GM13977 (cell line): ENCODE data around the gene GALNT17.

Experiments used
- DNase-seq: peaks from one replicate; pipeline ENCODE4 v3.0.0; 2012; ENCODE audit warnings: low spot score
- in situ Hi-C: fragments of 300-500 bp; cut with MboI; formaldehyde crosslinking; loops from one replicate; pipeline ENCODE4 v1.12.0; 2022; ENCODE audit warnings: low sequenced_read_pairs, low pct_unique_long_range_greater_than_20kb, mixed read lengths, inconsistent platforms; ENCODE audit not compliant: unreplicated experiment
- TF ChIP-seq, protein P1 (sequence below): IDR thresholded peaks from 2 replicates; pipeline ENCODE4 v1.5.1; 2012; ENCODE audit warnings: mild to moderate bottlenecking, control low read depth; ENCODE audit not compliant: insufficient read depth; ENCODE audit errors: extremely low read depth, missing control alignments

Gene GALNT17

DNA sequence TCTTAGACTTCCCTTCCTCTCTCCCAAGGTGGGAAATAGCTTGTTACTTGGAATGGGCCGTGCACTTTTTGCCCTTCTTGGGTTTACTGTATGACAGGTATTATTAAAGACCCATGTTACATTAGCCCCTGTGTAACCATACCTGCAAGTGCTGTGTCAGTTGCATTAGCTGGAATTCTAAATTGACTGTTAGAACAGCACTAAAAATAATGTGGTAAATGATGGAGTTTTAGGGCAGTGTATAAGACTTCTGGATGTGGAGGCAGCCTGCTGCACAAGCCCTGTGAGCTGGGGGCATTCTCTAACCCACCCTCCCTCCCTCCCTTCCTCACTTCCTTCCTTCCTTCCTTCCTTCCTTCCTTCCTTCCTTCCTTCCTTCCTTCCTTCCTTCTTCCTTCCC, 52.7 kb downstream of the GALNT17 start:
- in situ Hi-C loops: no loop called here
- TF ChIP-seq, protein P1, sequence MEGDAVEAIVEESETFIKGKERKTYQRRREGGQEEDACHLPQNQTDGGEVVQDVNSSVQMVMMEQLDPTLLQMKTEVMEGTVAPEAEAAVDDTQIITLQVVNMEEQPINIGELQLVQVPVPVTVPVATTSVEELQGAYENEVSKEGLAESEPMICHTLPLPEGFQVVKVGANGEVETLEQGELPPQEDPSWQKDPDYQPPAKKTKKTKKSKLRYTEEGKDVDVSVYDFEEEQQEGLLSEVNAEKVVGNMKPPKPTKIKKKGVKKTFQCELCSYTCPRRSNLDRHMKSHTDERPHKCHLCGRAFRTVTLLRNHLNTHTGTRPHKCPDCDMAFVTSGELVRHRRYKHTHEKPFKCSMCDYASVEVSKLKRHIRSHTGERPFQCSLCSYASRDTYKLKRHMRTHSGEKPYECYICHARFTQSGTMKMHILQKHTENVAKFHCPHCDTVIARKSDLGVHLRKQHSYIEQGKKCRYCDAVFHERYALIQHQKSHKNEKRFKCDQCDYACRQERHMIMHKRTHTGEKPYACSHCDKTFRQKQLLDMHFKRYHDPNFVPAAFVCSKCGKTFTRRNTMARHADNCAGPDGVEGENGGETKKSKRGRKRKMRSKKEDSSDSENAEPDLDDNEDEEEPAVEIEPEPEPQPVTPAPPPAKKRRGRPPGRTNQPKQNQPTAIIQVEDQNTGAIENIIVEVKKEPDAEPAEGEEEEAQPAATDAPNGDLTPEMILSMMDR: no peak

DNA sequence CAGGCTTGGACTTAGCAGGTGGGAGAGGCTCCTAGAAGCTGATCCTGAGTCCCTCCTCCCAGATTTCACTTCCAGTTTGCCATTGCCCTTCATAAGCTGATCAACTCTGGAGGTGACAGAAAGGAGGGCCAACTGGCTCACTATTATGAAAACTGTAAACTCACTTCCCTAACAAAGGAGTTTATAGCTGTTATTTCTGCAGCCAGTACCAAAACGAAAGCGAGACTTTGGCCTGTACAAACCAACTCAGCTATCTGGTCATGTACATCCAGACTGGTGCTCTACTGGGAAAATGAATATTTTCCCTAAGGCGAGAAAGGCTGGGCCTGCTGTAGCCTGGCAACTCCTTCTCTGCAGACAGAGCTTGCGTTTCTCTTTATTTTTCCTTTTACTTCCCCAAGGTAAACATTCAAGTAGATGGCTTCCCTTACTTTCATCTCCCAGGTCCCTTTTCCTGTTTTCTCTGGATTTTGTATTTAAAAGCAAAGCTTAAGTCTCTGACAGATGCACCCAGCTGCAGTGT, 54.7 kb downstream of the GALNT17 start:
- TF ChIP-seq, protein P1: no peak
- in situ Hi-C loops: no loop called here
- no peak for DNase-seq

More for the DNA sequence above, 52.7 kb downstream of the GALNT17 start:
- no peak for DNase-seq

DNA sequence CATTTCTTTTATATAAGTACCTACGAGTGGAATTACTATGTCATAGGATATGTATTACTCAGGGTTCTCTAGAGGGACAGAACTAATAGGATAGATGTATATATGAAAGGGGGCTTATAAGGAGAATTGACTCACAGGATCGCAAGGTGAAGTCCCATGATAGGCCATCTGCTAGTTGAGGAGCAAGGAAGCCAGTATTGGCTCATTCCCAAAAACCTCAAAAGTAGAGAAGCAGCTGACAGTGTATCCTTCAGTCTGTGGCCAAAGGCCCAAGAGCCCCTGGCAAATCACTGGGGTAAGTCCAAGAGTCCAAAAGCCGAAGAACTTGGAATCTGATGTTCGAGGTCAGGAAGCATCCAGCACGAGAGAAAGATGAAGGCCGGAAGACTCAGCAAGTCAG, 59.8 kb downstream of the GALNT17 start:
- TF ChIP-seq, protein P1: no peak
- in situ Hi-C loops: no loop called here
- no peak for DNase-seq

DNA sequence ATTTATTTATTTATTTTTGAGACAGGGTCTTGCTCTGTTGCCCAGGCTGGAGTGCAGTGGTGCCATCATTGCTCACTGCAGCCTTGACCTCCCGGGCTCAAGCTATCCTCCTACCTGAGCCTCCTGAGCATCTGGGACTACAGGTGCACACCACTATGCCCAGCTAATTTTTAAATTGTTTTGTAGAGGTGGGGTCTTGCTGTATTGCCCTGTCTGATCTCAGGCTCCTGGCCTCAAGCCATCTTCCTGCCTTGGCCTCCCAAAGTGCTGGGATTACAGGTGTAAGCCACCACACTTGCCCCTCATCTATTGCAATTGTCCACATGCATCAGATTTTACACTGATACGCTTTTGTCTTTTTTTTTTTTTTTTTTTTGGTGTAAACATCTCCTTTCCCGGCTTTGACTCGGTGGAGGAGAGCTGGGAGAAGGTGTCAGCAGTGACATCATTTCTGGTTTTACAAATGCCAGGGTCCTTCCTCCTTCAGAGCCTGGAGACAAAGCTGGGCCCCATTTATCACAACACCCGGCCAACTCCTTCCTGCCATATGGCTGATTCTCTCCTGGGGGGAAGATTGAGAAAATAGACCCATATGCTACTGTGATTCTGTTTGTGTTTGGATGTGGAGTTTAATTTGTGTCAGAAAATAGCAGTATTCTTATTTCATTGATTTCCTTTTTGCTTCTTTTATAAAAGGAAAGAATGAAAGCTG, 61.3 kb downstream of the GALNT17 start:
- TF ChIP-seq, protein P1: no peak
- DNase-seq: no peak
- in situ Hi-C loops: no loop called here

DNA sequence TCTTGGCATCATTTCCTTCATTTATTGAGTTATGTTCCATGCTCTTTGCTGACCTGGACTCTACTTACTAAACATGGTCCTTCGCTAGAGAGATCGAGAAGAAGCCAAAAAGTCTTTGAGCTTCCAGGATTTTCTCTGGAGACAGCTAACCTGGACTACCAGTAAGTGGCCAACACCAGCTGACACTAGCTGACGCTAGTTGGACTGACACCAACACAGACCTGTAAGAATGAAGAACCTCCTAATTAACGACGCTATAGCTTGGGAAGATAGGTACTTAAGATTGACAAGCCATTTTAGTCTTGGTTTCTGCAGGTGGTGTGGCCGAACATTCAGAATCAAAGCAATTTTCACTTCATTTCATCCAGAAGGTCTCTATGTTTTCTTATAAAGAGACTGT, 66.4 kb downstream of the GALNT17 start:
- TF ChIP-seq, protein P1: no peak
- in situ Hi-C loops: no loop called here
- DNase-seq: no peak

DNA sequence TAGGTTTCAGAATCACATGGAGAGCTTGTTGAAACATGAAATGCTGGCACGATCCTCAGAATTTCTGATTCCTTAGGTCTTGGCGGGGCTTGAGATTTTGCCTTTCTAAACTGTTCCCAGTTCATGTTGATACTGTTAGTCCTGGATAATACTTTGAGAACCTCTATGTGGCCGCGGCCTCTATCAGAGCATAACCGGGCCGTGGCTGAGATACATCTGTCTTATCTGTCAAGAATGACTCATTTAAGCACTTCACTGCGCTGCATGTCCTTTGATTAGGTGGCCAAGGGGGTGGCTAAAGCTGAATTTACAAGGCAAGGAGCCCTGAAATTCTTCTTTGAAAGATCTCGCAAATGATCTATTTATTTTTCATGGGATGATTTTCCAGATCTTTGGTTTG, 66.9 kb downstream of the GALNT17 start:
- TF ChIP-seq, protein P1: no peak
- in situ Hi-C loops: no loop called here
- DNase-seq: no peak
